SJCRH30 (cell line): ENCODE data around the gene PSD2. TPM values are rescaled to one million over a fixed set of nuclear protein-coding genes. Genes with fewer than 3 reads are reported as not detected.
A peak's percentile ranks its signal among the peaks of the same experiment; 100 is the strongest.

Experiments used
- DNase-seq, 2 experiments: peaks; one replicate each; pipeline ENCODE4 v3.0.0-alpha.2; 2015 to 2020
- H3K27ac ChIP-seq: fragments of 250-450 bp; sonication (Bioruptor Pico); 2 replicates; pipeline ENCODE4 v1.5.1; 2020; ENCODE audit warnings: mild to moderate bottlenecking, moderate library complexity
- H3K27me3 ChIP-seq: fragments of 250-450 bp; sonication (Bioruptor Pico); 2 replicates; pipeline ENCODE4 v1.5.1; 2020; ENCODE audit warnings: mild to moderate bottlenecking, moderate library complexity
- H3K36me3 ChIP-seq: fragments of 250-450 bp; sonication (Bioruptor Pico); 2 replicates; pipeline ENCODE4 v1.5.1; 2020; ENCODE audit warnings: mild to moderate bottlenecking, moderate library complexity
- H3K4me1 ChIP-seq: fragments of 250-450 bp; sonication (Bioruptor Pico); 2 replicates; pipeline ENCODE4 v1.5.1; 2020; ENCODE audit warnings: mild to moderate bottlenecking, moderate library complexity
- H3K4me3 ChIP-seq: fragments of 250-450 bp; sonication (Bioruptor Pico); 2 replicates; pipeline ENCODE4 v1.5.1; 2020; ENCODE audit warnings: mild to moderate bottlenecking, moderate library complexity
- H3K9me3 ChIP-seq: fragments of 250-450 bp; sonication (Bioruptor Pico); replicated peaks from 2 replicates; pipeline ENCODE4 v1.5.1; 2020; ENCODE audit warnings: mild to moderate bottlenecking, moderate library complexity
- total RNA-seq: library from RNA; depleted of rRNA; stranded (reverse); fragments of >200 nt; shearing (Covaris generic); gene quantifications from 2 replicates; pipeline ENCODE4 v1.2.3, GENCODE V29; 2014

PSD2 gene
- total RNA-seq, 1 experiment from 2014 or later = not detected

- H3K4me3 ChIP-seq = no peak overlapping the region
- no peak for DNase-seq
- H3K27me3 ChIP-seq = 0 out of 2 replicates have a peak, but pooled peaks cover 7% of the 10 kb centered on the region
These were observed 43.7 kb downstream of the PSD2 start for GRCh38 chr5:139839232-139839815.

GRCh38 chr5:139839918-139840317 lies 44.3 kb downstream of the PSD2 start:
- Histone ChIP-seq H3K4me1 (no peaks in the 10 kb centered on the region), H3K27me3 (peaks cover 11% of the 10 kb centered on the region), H3K27ac (no peak overlapping the region), H3K4me3 (no peak overlapping the region), H3K36me3 (no peaks in the 10 kb centered on the region), H3K9me3 (no peaks in the 10 kb centered on the region)
- DNase-seq = no peak

More at GRCh38 chr5:139839232-139839815, 43.7 kb downstream of the PSD2 start:
- no peak overlapping the region for H3K27ac ChIP-seq
- H3K4me1 ChIP-seq = no peaks in the 10 kb centered on the region
- H3K9me3 ChIP-seq = no peaks in the 10 kb centered on the region
- H3K36me3 ChIP-seq = no peaks in the 10 kb centered on the region

GRCh38 chr5:139841549-139841948 lies 45.9 kb downstream of the PSD2 start:
- Histone ChIP-seq H3K9me3 (no peaks in the 10 kb centered on the region), H3K4me3 (no peak overlapping the region), H3K36me3 (no peaks in the 10 kb centered on the region), H3K27ac (no peak overlapping the region), H3K4me1 (no peaks in the 10 kb centered on the region), H3K27me3 (peaks cover 14% of the 10 kb centered on the region)
- no peak for DNase-seq

GRCh38 chr5:139842321-139842720 lies 46.7 kb downstream of the PSD2 start:
- Histone ChIP-seq H3K4me1 (no peaks in the 10 kb centered on the region), H3K4me3 (no peak overlapping the region), H3K36me3 (no peaks in the 10 kb centered on the region), H3K27me3 (peaks cover 14% of the 10 kb centered on the region), H3K9me3 (no peaks in the 10 kb centered on the region), H3K27ac (no peak overlapping the region)
- DNase-seq = no peak

GRCh38 chr5:139843991-139844390 lies 48.4 kb downstream of the PSD2 start:
- Histone ChIP-seq H3K9me3 (no peaks in the 10 kb centered on the region), H3K4me1 (no peaks in the 10 kb centered on the region), H3K27me3 (peaks cover 14% of the 10 kb centered on the region), H3K27ac (no peak overlapping the region), H3K4me3 (no peak overlapping the region), H3K36me3 (no peaks in the 10 kb centered on the region)
- no peak for DNase-seq

- no peak overlapping the region for H3K4me3 ChIP-seq
- no peak overlapping the region for H3K27ac ChIP-seq
- DNase-seq = peak; percentile 75 to 80
- no peaks in the 10 kb centered on the region for H3K4me1 ChIP-seq
- H3K27me3 ChIP-seq = peaks cover 14% of the 10 kb centered on the region
- no peaks in the 10 kb centered on the region for H3K36me3 ChIP-seq
- no peaks in the 10 kb centered on the region for H3K9me3 ChIP-seq
These were observed 49.0 kb downstream of the PSD2 start for GRCh38 chr5:139844472-139845145.

DNA sequence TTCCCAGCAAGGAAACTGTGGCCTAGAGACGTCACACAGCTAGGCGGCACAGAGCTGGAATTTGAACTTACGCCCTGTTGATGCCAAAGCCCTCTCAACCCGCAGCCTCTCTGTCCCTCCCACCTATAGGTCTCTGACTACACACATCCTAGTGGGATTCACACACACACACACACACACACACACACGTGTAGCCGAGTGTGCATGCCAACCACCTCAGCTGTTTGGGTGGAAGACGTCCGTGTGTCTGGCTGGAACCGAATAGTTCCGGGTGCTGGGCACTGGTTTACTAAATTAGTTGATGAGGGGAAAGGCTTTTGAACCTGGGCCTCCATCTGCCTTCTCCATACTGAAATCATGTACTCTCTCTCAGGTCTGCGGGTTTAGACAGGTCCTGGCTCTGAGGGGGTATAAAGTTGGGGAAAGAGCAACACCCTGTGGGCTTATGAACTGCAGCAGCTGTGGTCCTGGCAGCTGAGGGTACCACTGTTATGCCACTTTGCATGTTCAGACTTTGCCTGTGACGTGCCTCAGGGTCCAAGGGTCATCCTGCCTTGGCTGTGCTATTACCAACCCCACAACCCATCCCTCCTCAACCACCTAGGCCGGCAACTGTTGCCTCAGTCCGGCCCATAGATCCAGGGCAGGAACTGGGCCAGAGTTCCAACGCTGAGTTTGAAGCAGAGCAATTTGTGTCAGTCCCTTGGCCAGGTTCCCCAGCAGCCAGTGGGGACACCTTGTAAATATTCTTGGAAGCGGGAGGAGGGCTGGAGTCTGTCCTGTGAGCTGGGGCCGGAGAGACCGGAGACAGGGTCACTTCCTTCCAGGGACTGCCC lies 50.5 kb downstream of the PSD2 start:
- Histone ChIP-seq H3K4me3 (no peak overlapping the region), H3K27ac (no peak overlapping the region), H3K4me1 (no peaks in the 10 kb centered on the region), H3K27me3 (peaks cover 14% of the 10 kb centered on the region), H3K9me3 (no peaks in the 10 kb centered on the region), H3K36me3 (no peaks in the 10 kb centered on the region)
- DNase-seq = no peak

- peaks cover 12% of the 10 kb centered on the region for H3K27me3 ChIP-seq
- H3K9me3 ChIP-seq = no peaks in the 10 kb centered on the region
- H3K27ac ChIP-seq = no peak overlapping the region
- H3K4me1 ChIP-seq = no peaks in the 10 kb centered on the region
- no peaks in the 10 kb centered on the region for H3K36me3 ChIP-seq
- H3K4me3 ChIP-seq = no peak overlapping the region
- DNase-seq = no peak
These were observed 51.5 kb downstream of the PSD2 start for GRCh38 chr5:139847091-139847490.

- Histone ChIP-seq H3K4me1 (no peaks in the 10 kb centered on the region), H3K4me3 (peak overlapping the region; percentile 39), H3K27ac (no peak overlapping the region), H3K36me3 (no peaks in the 10 kb centered on the region), H3K9me3 (no peaks in the 10 kb centered on the region), H3K27me3 (peaks cover 9% of the 10 kb centered on the region)
- peak in 1 of 2 experiments; percentile 12 for DNase-seq
These were observed 52.3 kb downstream of the PSD2 start for GRCh38 chr5:139847790-139848507.

DNA sequence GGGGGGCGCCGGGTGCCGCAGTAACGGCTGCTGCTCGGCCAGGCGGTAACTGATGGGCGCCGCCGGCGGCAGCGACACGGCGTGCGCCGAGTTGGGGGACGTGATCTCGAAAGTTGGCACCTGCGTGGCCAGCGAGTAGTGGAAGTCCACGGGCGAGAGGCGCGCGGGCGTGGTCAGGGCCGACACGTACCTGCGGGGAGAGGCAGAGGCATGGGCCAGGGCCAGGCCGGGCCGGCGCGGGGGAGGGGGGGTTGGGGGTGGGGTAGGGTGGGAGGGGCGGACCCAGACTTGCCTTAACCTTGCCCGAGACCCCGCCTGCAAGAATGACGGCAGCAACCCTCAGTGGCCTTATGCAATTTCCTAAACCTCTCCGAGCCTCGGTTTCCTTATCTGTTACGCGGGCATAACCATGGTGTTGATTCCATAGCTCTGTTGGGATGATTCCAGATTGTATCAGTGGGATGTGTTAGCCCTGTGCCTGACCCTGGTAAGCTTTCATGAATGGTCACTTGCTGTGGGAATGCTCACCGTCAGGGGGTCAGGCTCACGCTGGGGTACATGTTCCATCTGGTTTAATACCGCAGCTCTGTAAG lies 53.0 kb downstream of the PSD2 start:
- H3K27me3 ChIP-seq = peaks cover 6% of the 10 kb centered on the region
- H3K4me3 ChIP-seq = peak overlapping the region; percentile 34
- no peaks in the 10 kb centered on the region for H3K4me1 ChIP-seq
- DNase-seq = no peak
- H3K36me3 ChIP-seq = no peaks in the 10 kb centered on the region
- no peaks in the 10 kb centered on the region for H3K9me3 ChIP-seq
- H3K27ac ChIP-seq = no peak overlapping the region

GRCh38 chr5:139849501-139849900 lies 53.9 kb downstream of the PSD2 start:
- DNase-seq = no peak
- Histone ChIP-seq H3K36me3 (no peaks in the 10 kb centered on the region), H3K27me3 (peaks cover 10% of the 10 kb centered on the region), H3K4me3 (no peak overlapping the region), H3K9me3 (no peaks in the 10 kb centered on the region), H3K27ac (no peak overlapping the region), H3K4me1 (no peaks in the 10 kb centered on the region)

DNA sequence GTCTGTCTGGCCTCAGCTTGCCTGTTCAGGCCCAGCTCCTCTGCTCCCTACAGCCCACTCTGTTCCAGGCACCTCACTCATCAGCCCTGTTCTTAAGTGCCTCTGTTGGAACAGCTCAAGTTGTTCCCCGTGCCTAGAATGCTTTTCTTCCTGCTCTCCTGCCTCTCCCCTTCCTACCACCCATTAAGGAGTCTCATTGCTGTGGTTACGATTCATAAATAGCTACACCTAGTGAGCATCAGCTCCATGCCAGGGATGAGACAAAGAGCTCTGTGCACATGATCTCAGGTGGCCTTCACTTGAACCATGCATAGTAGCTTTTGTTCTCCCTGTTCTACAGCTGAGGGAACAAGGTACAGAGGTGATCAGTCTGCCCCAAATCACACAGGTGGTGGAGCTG lies 54.3 kb downstream of the PSD2 start:
- H3K36me3 ChIP-seq = no peaks in the 10 kb centered on the region
- no peak overlapping the region for H3K27ac ChIP-seq
- H3K4me3 ChIP-seq = no peak overlapping the region
- peaks cover 7% of the 10 kb centered on the region for H3K27me3 ChIP-seq
- no peaks in the 10 kb centered on the region for H3K9me3 ChIP-seq
- no peak for DNase-seq
- no peaks in the 10 kb centered on the region for H3K4me1 ChIP-seq

DNA sequence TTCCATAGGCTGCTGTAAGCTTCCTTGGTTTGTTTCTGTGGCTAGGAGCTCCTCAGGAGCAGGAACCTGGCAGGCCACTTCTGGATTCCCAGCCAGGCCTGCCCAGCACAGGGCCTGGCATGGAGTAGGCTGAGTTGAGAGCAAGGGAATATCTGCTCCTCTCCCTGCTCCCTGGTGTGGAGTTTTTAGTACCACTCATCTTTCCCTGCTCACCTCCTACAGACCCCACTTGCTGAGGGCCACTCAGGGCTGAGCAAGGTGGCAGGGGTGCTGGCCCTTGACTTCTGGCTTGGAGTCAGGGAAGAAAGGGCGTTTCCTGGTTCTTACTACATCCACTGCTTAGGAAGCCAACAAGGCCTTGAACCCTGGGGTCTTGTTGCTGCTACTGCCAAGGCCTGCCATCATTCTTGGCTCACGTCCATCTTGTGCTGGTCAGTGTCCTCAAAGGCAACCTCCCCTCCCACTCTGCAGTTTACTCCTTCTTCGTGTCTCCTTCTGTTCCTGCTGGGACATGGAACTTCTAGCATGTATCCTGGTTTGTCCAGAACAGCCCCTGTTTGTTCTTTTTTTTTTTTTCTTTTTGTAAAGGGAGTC lies 54.9 kb downstream of the PSD2 start:
- no peaks in the 10 kb centered on the region for H3K36me3 ChIP-seq
- H3K4me1 ChIP-seq = no peaks in the 10 kb centered on the region
- no peak overlapping the region for H3K4me3 ChIP-seq
- H3K27me3 ChIP-seq = peaks cover 6% of the 10 kb centered on the region; the same call in 1 of the 2 replicates
- no peaks in the 10 kb centered on the region for H3K9me3 ChIP-seq
- no peak overlapping the region for H3K27ac ChIP-seq
- no peak for DNase-seq

DNA sequence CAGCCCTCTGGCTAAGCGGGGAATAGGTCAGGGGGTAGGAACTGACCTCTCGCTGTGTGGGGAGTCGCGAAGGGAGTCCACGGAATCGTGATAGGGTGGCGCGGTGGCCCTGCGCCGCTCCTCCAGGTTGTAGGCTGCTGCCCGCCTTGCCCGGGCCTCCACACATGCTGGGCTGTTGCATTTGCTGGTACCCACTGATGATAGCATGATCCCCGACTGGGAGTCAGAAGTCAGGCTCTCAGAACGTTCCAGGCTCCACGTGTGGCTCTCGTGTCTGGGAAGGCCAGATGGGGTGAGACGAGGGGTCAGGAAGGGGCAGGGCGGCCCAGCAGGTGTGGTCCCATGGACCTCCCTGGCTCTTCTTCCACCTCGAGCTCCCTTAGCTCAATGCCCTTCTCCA lies 56.0 kb downstream of the PSD2 start:
- H3K4me1 ChIP-seq = no peaks in the 10 kb centered on the region
- H3K9me3 ChIP-seq = no peaks in the 10 kb centered on the region
- no peak overlapping the region for H3K27ac ChIP-seq
- no peaks in the 10 kb centered on the region for H3K36me3 ChIP-seq
- DNase-seq = no peak
- no peak overlapping the region for H3K4me3 ChIP-seq
- peaks cover 14% of the 10 kb centered on the region; the same call in 1 of the 2 replicates for H3K27me3 ChIP-seq
